22Rv1 (cell line): ENCODE results near the gene TRDMT1.

Source experiments
- CTCF ChIP-seq: fragments of 450-650 bp; IDR thresholded peaks from 2 replicates; pipeline ENCODE4 v1.5.1; 2017; ENCODE audit warnings: mild to moderate bottlenecking
- ZFX ChIP-seq: fragments of 450-650 bp; IDR thresholded peaks from 2 replicates; pipeline ENCODE4 v1.6.1; 2017; ENCODE audit warnings: antibody characterized with exemption, borderline replicate concordance

- TF ChIP-seq CTCF = no peak
- no peak for TF ChIP-seq ZFX
Measured at GRCh38 chr10:17101257-17101909, 100.1 kb downstream of the TRDMT1 start.
